ENCODE results near the gene CD74.
A peak's percentile ranks its signal among the peaks of the same experiment; 100 is the strongest.
"Not testable (repeated sequence)": the region's sequence is repeated elsewhere in the genome, so short reads cannot be mapped to it uniquely, and the experiment has no call there.

CD74 gene

GRCh38 chr5:150441813-150442698 is 29.3 kb upstream of the CD74 start:
- DNase-seq = no peak

GRCh38 chr5:150440948-150441812 is 28.5 kb upstream of the CD74 start:
- no peak for DNase-seq

GRCh38 chr5:150438873-150439546 is 26.3 kb upstream of the CD74 start:
- DNase-seq = no peak

GRCh38 chr5:150436141-150436680 is 23.5 kb upstream of the CD74 start:
- DNase-seq = peak; percentile 90 to 92

GRCh38 chr5:150434464-150434863 is 21.8 kb upstream of the CD74 start:
- no peak for DNase-seq

GRCh38 chr5:150431574-150431973 is 18.9 kb upstream of the CD74 start:
- no peak for DNase-seq

GRCh38 chr5:150431048-150431447 is 18.3 kb upstream of the CD74 start:
- DNase-seq = no peak

- peak in 1 of 2 donors; percentile 72 for DNase-seq
These were observed 16.7 kb upstream of the CD74 start for GRCh38 chr5:150429410-150429873.

- no peak for DNase-seq
These were observed 16.3 kb upstream of the CD74 start for GRCh38 chr5:150428978-150429377.

GRCh38 chr5:150428106-150428876 is 15.6 kb upstream of the CD74 start:
- DNase-seq = no peak

GRCh38 chr5:150426165-150426564 is 13.5 kb upstream of the CD74 start:
- not testable (repeated sequence) for DNase-seq

- DNase-seq = no peak
These were observed 10.0 kb upstream of the CD74 start for GRCh38 chr5:150422758-150423157.

GRCh38 chr5:150422075-150422474 is 9.4 kb upstream of the CD74 start:
- DNase-seq = no peak

GRCh38 chr5:150419630-150420270 is 7.0 kb upstream of the CD74 start:
- peak in 1 of 2 donors; percentile 71 for DNase-seq

GRCh38 chr5:150413902-150414790 is 1.4 kb upstream of the CD74 start:
- DNase-seq = peak; percentile 3 to 49

GRCh38 chr5:150413176-150413901 is 629 bp upstream of the CD74 start:
- DNase-seq = no peak

- DNase-seq = peak; percentile 78 to 83
These were observed 1.3 kb downstream of the CD74 start for GRCh38 chr5:150411245-150411979.

- peak; percentile 73 to 78 for DNase-seq
These were observed 2.0 kb downstream of the CD74 start for GRCh38 chr5:150410524-150411244.
